Thymus (tissue), 11 donors: ENCODE results near the gene STIM1. TPM values are rescaled to one million over a fixed set of nuclear protein-coding genes. Genes with fewer than 3 reads are reported as not detected.

Experiments
- DNase-seq, 9 donors: peaks; one replicate each; pipeline ENCODE4 v3.0.0-alpha.2; 2013; ENCODE audit warnings: low spot score in 9 of 9, low read depth in 6 of 9, missing footprints in 1 of 9
- H3K27ac ChIP-seq, 2 donors: one replicate each; pipeline ENCODE4 v1.5.1; 2013; ENCODE audit warnings: control low read depth in 1 of 2, low read depth in 1 of 2, low read length in 1 of 2, mild to moderate bottlenecking in 1 of 2, moderate library complexity in 1 of 2
- H3K27me3 ChIP-seq, 2 donors: one replicate each; pipeline ENCODE4 v1.5.1; 2013; ENCODE audit warnings: low read length in 1 of 2; ENCODE audit not compliant: control insufficient read depth in 2 of 2, insufficient read depth in 1 of 2
- H3K36me3 ChIP-seq, 2 donors: one replicate each; pipeline ENCODE4 v1.5.1; 2013; ENCODE audit warnings: low read length in 1 of 2, mild to moderate bottlenecking in 1 of 2, moderate library complexity in 1 of 2; ENCODE audit not compliant: control insufficient read depth in 2 of 2, insufficient read depth in 2 of 2
- H3K4me1 ChIP-seq, 2 donors: one replicate each; pipeline ENCODE4 v1.5.1; 2013; ENCODE audit warnings: low read length in 2 of 2; ENCODE audit not compliant: control insufficient read depth in 2 of 2, insufficient read depth in 2 of 2
- H3K4me3 ChIP-seq, 2 donors: one replicate each; pipeline ENCODE4 v1.5.1; 2013; ENCODE audit warnings: low read length in 2 of 2, control low read depth in 1 of 2, mild to moderate bottlenecking in 1 of 2
- H3K9me3 ChIP-seq, 2 donors: one replicate each; pipeline ENCODE4 v1.5.1; 2013; ENCODE audit warnings: low read length in 1 of 2, mild to moderate bottlenecking in 1 of 2; ENCODE audit not compliant: control insufficient read depth in 2 of 2, insufficient read depth in 1 of 2
- WGBS: extraction: QIAGEN DNeasy Blood & Tissue Kit; methylation state at CpG from one replicate; pipeline ENCODE4 v1.1.7; 2013; 5-methylcytosine and 5-hydroxymethylcytosine counted together
- polyA plus RNA-seq: library from polyadenylated mRNA; stranded (reverse); fragments of 200-250 nt; gene quantifications from one replicate; pipeline ENCODE4 v1.2.3, GENCODE V29; 2013
- total RNA-seq: library from RNA; stranded (reverse); fragments of 120-200 nt; gene quantifications from one replicate; pipeline ENCODE4 v1.2.4, GENCODE V29; 2013
- donor health status: healthy.

Gene STIM1
- total and polyA plus RNA-seq, 2 donors: 30.8 to 33.0 TPM

DNA sequence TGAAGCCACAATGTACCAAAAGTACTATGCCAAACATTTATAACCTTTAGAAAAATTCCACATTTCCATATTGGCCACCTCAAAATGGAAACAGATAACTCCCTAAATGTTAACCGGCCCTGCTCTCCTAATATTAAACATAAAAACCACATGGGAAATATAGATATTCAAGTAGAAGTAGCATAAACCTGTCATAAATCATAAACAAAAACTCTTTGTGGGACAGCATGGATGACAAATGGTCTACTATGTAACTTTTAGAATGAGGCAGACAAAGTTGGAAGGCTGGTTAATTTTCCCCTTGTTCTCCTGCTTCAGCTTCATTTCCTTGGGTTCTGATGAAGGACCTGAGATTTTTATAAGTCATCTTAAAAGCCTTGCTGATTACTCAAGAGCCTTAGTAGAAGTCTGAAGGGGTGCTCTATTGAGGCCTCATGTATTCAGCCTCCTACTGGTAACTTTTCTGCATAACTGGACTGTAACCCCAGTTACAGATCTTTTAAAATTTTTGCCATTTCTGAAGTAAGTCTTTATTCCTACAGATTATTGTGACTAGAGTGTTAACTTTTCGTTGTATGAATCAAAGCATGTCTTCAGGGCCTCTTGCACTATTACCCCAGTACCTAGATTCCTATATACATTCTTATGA is 116.4 kb downstream of the STIM1 start:
- WGBS: 92% methylated on average over 2 of the region's 2 CpGs
- Histone ChIP-seq H3K27ac (no peak overlapping the region), H3K4me1 (peaks cover 13 to 18% of the 10 kb centered on the region in 2 donors)

GRCh38 chr11:3972431-3972830 is 117.0 kb downstream of the STIM1 start:
- Histone ChIP-seq H3K36me3 (peaks cover 12 to 14% of the 10 kb centered on the region in 2 donors), H3K4me3 (no peak overlapping the region), H3K9me3 (no peaks in the 10 kb centered on the region), H3K27me3 (no peaks in the 10 kb centered on the region), H3K4me1 (peaks cover 13 to 18% of the 10 kb centered on the region in 2 donors), H3K27ac (no peak overlapping the region)
- DNase-seq: no peak
- WGBS: 94% methylated on average over 1 of the region's 1 CpG

More for the DNA sequence above, 116.4 kb downstream of the STIM1 start:
- no peaks in the 10 kb centered on the region for H3K9me3 ChIP-seq
- H3K27me3 ChIP-seq: no peaks in the 10 kb centered on the region
- no peak for DNase-seq
- no peak overlapping the region for H3K4me3 ChIP-seq
- H3K36me3 ChIP-seq: peaks cover 14 to 17% of the 10 kb centered on the region in 2 donors

- no peaks in the 10 kb centered on the region for H3K9me3 ChIP-seq
- no peak overlapping the region for H3K27ac ChIP-seq
- 100% methylated on average over 1 of the region's 1 CpG for WGBS
- peaks cover 3 to 6% of the 10 kb centered on the region in 2 donors for H3K36me3 ChIP-seq
- no peaks in the 10 kb centered on the region for H3K27me3 ChIP-seq
- no peak overlapping the region for H3K4me3 ChIP-seq
- H3K4me1 ChIP-seq: peaks cover 0 to 5% of the 10 kb centered on the region in 2 donors
- no peak for DNase-seq
Observed at GRCh38 chr11:3977078-3977477, 121.6 kb downstream of the STIM1 start.

DNA sequence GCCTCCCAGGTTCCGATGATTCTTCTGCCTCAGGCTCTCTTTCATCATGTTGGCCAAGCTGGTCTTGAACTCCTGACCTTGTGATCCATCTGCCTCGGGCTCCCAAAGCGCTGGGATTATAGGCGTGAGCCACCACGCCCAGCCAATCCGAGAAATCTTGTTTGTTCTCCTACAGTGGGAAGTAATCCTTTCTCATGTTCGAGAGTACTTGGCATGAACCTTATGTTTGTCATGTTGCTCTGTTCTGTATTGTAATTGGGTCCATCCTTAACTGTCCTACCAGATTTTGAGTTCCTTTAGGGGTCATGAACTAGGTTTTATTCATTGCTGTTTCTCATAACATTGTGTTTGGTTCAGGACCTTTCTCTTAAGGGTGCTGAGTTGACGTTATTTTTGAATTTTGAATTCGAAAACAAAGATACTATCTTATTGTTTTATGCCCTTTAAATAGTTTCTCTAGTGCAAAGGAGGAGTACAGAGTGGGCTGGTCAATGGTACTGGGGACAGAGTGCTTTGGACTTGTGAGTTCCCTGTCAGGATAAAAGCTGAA is 125.7 kb downstream of the STIM1 start:
- no peak for DNase-seq
- Histone ChIP-seq H3K36me3 (peaks cover 0 to 11% of the 10 kb centered on the region in 2 donors), H3K27ac (no peak overlapping the region), H3K4me3 (no peak overlapping the region), H3K9me3 (peaks cover 0 to 3% of the 10 kb centered on the region in 2 donors), H3K27me3 (no peaks in the 10 kb centered on the region), H3K4me1 (peaks cover 23 to 30% of the 10 kb centered on the region in 2 donors)
- WGBS: 98% methylated on average over 9 of the region's 9 CpGs

GRCh38 chr11:3982431-3982830 is 127.0 kb downstream of the STIM1 start:
- Histone ChIP-seq H3K27me3 (no peaks in the 10 kb centered on the region), H3K27ac (no peak overlapping the region), H3K9me3 (peaks cover 0 to 3% of the 10 kb centered on the region in 2 donors), H3K4me1 (peaks cover 23 to 30% of the 10 kb centered on the region in 2 donors), H3K4me3 (no peak overlapping the region), H3K36me3 (peaks cover 4 to 11% of the 10 kb centered on the region in 2 donors)
- DNase-seq: no peak
- WGBS: 96% methylated on average over 2 of the region's 2 CpGs

- peaks cover 4 to 11% of the 10 kb centered on the region in 2 donors for H3K36me3 ChIP-seq
- 38% methylated on average over 3 of the region's 3 CpGs for WGBS
- peaks cover 23 to 30% of the 10 kb centered on the region in 2 donors for H3K4me1 ChIP-seq
- no peak overlapping the region for H3K27ac ChIP-seq
- DNase-seq: peak in 4 of 9 donors; percentile 28 to 67 (median 38)
- peaks cover 0 to 3% of the 10 kb centered on the region in 2 donors for H3K9me3 ChIP-seq
- no peaks in the 10 kb centered on the region for H3K27me3 ChIP-seq
- no peak overlapping the region for H3K4me3 ChIP-seq
Observed at GRCh38 chr11:3983101-3983500, 127.6 kb downstream of the STIM1 start.

DNA sequence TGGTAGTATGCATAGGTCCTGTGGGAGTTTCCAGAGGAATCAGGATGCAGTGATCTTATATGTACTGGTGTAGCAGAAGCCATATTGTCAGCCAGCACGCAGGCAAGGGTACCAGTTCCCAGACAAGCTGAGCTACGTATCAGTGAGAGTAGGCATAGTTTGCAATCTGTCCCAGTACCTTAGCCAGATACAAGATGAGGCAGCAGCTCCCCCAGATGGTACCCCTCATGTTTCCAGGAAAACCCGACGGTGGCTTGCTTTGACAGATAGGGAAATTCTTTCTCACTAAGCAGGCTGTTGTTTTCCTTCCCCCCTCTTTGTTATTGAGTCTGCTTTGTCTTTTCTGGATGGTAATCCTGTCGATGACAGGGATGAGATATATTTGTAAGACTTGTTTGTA is 129.4 kb downstream of the STIM1 start:
- WGBS: 20% methylated on average over 5 of the region's 5 CpGs
- peak in 5 of 9 donors; percentile 48 to 81 (median 63) for DNase-seq
- peaks cover 2 to 3% of the 10 kb centered on the region in 2 donors for H3K9me3 ChIP-seq
- H3K36me3 ChIP-seq: peaks cover 8% of the 10 kb centered on the region in 2 donors
- peaks cover 23 to 30% of the 10 kb centered on the region in 2 donors for H3K4me1 ChIP-seq
- H3K27me3 ChIP-seq: no peaks in the 10 kb centered on the region
- no peak overlapping the region for H3K27ac ChIP-seq
- no peak overlapping the region for H3K4me3 ChIP-seq

DNA sequence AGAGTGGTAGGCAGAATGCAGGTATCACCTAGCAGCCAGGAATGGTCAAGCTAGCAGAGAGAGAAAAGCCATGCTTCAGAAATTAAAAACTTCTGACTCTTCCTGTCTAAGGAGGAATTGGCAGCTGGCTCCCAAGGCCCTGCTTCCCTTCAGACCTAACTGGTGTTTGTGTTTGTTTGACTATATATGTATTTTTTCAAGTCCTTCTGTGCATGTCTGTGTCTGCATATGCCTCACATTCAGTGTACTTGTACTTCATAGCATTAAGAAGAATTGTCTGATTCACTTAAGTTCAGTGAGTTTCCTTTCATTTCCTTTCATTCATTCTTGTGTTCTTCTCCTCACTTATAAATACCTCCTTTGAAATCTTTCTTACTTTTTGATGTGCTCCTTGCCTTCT is 130.2 kb downstream of the STIM1 start:
- Histone ChIP-seq H3K27me3 (no peaks in the 10 kb centered on the region), H3K27ac (peak overlapping the region in 1 of 2 donors; percentile 43), H3K4me3 (no peak overlapping the region), H3K4me1 (peaks cover 23 to 30% of the 10 kb centered on the region in 2 donors), H3K36me3 (peaks cover 8% of the 10 kb centered on the region in 2 donors), H3K9me3 (peaks cover 2 to 3% of the 10 kb centered on the region in 2 donors)
- no peak for DNase-seq

GRCh38 chr11:3986301-3986700 is 130.8 kb downstream of the STIM1 start:
- DNase-seq: no peak
- Histone ChIP-seq H3K27ac (no peak overlapping the region), H3K4me3 (no peak overlapping the region), H3K36me3 (peaks cover 8% of the 10 kb centered on the region in 2 donors), H3K9me3 (peaks cover 2 to 3% of the 10 kb centered on the region in 2 donors), H3K27me3 (no peaks in the 10 kb centered on the region), H3K4me1 (peaks cover 20 to 30% of the 10 kb centered on the region in 2 donors)
- WGBS: 98% methylated on average over 1 of the region's 1 CpG
